NK-92 (cell line): ENCODE results near the gene ELMOD3.
"Not testable (repeated sequence)": the region's sequence is repeated elsewhere in the genome, so short reads cannot be mapped to it uniquely, and the experiment has no call there.

Source experiments
- DNase-seq: peaks from one replicate; lab custom pipeline; 2025; ENCODE audit not compliant: unreplicated experiment; lab: John Stamatoyannopoulos, UW

The ELMOD3 gene

GRCh38 chr2:85371045-85371444 is 16.5 kb downstream of the ELMOD3 start:
- DNase-seq = no peak

- DNase-seq = no peak
Measured at GRCh38 chr2:85376291-85377065, 21.9 kb downstream of the ELMOD3 start.

DNA sequence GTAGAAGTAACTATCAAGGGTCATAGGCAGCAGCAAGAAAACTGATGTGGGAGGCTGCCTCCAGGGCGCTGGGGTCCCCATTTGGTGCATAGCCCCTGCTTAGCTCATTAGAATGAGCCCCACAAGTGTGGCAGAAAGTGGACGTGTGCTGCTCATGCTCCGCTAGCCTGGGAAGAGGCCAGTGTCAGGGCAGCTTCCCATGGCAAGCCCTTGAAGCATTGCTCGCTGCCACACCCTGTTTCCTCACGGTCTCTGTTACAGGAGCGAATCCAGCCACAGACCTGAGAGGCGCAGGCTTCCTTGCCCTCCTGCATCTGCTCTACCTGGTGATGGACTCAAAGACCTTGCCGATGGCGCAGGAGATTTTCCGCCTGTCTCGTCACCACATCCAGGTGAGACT is 22.5 kb downstream of the ELMOD3 start:
- DNase-seq = no peak

DNA sequence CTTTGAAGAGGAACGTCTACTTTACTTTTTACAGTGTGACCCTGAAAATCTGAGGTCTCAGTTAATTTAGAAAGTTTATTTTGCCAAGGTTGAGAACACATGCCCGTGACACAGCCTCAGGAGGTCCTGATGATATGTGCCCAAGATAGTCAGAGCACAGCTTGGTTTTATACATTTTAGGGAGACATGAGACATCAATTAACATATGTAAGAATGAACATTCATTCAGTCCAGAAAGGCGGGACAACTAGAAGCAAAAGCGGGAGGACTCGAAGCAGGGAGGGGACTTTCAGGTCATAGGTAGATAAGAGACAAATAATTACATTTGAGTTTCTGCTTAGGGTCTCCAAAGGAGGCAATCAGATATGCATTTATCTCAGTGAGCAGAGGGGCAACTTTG is 23.7 kb downstream of the ELMOD3 start:
- no peak for DNase-seq

- no peak for DNase-seq
Measured at GRCh38 chr2:85380048-85380447, 25.5 kb downstream of the ELMOD3 start.

GRCh38 chr2:85383151-85383550 is 28.6 kb downstream of the ELMOD3 start:
- not testable (repeated sequence) for DNase-seq

- DNase-seq = no peak
Measured at GRCh38 chr2:85383850-85384249, 29.3 kb downstream of the ELMOD3 start.

DNA sequence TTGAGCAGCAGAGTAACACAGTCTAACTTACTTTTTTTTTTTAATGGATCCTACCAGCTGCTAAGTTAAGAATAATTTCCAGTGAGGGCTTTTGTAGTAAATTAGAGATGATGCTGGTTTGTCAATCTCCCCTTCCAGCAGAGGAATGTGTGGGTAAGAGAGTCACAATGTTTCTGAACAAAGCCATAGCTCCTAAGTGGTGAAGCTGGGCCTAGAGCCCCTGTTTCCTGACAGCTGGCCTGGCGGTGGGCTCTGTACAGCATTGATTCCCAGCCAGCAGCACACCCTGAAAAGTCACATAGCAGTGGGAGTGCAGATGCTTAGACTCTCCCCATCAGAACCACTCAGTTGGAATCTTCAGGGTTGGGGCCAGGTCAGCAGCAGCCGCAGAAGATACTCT is 31.2 kb downstream of the ELMOD3 start:
- DNase-seq = no peak

GRCh38 chr2:85387754-85388153 is 33.2 kb downstream of the ELMOD3 start:
- DNase-seq = no peak

DNA sequence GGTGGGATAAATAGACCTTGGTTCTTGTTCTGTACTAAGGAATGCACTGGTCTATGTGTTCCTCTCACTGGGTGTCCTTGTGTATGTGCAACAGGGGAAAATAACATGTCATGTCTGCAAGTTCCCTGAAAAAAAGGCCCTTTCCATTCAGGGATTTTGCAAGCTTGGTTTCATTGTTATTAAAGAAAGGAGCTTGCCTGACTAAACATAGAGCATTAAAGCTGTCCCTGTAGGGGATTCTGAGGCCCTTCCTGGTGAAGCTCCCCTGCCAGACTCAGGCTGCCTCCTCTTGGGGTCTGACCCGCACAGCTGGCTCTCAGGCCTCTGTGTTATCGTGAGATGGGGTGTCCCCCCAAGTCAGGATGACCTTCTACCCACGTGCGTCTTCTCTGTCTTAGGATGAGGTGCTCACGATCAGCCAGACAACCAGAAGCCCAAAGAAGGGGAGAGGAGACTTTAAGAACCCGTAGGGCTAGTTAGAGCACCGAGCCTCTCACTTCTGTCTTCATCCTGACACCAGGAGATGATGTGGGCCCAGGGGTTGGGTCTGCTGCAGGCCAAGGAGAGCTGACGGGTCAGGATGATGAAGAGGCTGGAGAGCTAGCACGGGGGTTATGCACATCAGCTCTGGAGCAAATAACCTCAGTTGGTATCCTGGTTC is 34.4 kb downstream of the ELMOD3 start:
- DNase-seq = no peak

DNA sequence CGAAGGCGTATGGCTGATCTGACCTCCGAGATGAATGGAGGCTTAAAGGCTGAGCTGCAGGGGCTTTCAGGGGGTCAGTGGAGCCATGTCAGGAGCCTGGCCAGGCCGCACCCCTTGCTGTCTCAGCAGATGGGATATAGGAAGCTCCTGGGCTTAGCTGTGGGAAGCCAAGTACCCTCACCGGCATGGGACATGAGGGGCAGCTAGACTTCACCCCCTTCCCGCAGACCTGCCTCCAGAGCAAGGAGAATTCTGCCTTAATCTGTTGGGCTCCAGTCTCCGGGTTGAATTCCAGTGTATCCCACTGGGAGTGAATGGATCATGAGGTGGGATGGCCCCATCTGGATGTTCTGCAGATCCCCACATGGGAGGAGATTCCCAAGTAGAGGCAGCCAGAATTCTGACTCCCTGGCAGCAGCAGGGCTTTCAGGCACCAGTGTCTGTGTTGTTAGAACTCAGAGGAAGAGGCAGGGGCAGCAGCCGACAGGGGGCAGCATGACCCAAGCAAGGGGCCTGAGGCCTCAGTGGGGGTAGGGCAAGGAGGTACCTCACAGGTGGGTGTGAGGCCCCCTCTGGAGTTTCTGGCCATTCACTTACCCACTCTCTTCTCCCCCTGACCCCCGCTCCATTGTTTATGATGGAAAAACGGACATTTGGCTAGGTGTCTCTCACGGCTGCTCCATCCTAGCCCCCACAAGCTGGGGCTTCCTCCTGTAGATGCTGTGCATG is 36.5 kb downstream of the ELMOD3 start:
- no peak for DNase-seq

GRCh38 chr2:85393836-85394235 is 39.3 kb downstream of the ELMOD3 start:
- DNase-seq = no peak

- no peak for DNase-seq
Measured at GRCh38 chr2:85394261-85394681, 39.7 kb downstream of the ELMOD3 start.

DNA sequence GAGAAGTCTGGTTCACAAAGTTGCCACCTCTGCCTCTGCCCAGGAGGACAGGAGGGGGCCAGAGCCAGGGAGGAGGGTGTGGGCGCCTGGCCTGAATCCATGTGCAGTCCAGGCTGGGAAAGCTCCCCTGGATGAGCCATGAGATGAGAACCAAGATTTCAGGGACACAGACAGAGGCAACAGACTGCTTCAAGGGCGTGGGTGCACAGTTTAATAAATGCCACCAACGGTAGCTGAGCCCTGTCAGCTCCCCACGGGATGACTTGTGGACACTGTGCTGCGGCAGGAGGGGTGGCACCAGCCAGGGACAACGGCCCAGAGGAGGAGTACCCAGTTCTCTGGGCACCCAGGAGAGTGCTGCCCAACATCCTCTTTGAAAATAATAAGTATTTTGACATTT is 40.4 kb downstream of the ELMOD3 start:
- no peak for DNase-seq

DNA sequence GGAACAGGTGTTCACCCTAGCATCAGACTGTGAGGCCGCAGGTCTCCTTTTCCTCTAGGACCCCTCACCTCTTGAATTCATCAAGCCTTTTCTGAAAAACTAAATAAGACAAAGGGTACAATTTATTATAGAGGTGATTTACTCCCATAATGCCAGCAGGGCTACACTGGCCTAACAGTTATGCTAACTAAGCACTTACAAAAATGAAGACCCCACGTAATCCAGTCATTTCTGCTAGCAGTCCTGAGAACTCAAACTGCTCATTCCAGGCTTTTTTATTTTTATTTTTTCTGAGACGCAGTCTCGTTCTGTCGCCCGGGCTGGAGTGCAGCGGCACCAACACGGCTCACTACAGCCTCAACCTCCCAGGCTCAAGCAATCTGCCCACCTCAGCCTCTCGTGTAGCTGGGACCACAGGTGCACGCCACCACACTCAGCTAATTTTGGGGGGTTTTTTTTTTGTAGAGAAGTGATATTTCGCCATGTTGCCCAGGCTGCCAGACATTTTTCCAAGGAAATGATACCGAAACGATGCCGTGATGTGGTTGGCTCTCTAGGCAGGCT is 41.4 kb downstream of the ELMOD3 start:
- no peak for DNase-seq

GRCh38 chr2:85396531-85397470 is 42.2 kb downstream of the ELMOD3 start:
- no peak for DNase-seq

DNA sequence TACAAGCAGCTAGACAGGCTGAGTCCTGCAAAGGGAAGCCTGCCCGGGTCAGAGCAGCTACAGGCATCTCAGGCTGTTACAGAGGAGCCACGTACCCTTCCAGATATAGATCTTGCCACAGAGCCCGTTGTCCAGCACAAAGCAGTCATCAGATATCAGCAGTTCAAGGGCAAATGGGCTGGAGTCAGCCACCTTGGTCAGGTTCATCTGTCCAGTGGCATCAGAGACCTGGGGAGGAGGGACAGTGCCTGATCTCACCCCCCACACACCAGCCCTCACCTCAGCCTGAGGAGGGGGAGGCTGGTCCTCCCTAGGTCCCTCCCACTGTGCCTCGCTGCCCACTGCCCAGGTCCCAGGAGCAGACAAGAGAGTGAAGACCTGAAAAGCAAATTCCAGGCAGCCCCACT is 43.4 kb downstream of the ELMOD3 start:
- no peak for DNase-seq

DNA sequence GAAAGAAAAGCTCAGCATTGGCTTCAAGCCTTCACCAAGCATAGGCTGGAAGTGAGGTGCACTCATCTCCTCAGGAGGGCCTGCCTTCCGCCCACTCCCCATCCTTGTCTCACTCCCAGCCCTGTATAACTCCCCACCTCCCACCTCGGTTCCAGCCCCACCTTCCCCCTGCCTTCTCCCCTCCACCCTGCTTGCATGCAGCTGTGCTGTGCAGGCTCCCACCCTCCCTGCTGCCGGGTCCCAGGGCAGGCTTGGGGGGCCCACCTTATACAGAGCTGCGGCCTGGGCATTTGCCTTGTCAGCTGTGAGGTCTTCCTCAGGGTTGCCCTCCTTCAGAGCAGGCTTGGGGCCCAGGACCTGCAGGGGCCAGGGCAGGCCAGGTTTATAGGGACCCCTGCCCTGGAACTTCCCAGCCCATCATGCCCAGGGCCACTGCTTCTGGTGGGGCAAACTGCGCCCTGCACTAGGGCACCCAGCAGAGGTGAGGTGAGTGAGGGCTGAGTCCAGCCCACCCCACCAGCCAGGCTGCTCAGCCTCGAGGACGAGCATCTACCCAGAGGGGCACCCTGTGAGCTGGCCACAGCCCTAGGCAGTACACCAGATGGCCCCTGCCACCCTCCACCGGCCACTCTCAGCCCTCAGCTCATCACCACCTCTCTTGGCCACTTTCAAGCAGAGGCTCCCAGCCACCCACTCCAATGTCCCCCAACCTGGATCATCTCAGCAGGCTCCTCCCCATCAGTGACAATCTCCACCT is 44.0 kb downstream of the ELMOD3 start:
- no peak for DNase-seq

- no peak for DNase-seq
Measured at GRCh38 chr2:85399183-85399455, 44.5 kb downstream of the ELMOD3 start.

DNA sequence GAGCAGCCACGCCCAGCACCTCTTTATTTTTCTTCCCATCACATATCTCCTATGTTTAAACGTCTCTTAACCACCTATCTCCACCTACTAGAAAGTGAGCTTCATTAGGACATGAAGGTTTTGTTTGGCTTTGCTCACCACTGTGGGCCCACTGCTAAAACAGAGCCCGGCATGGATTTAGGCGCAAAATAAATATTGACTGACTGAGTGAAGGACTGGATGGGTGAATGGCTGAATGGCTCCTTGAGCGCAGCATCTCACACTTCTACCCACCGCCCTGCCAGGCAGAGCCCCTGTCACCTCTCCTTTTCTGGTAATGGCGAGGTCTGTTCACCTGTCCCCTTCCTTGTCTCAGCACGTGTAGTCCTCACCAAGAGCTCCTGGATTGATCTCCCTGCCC is 45.5 kb downstream of the ELMOD3 start:
- no peak for DNase-seq
